ENCODE measurements around the gene TRMT1. TPM values are rescaled to one million over a fixed set of nuclear protein-coding genes. Genes with fewer than 3 reads are reported as not detected.

The TRMT1 gene
- total and polyA plus RNA-seq, 2 of the 8 experiments (the other 6 are each of a cell fraction or from before 2014, with no cell fraction given) = 77.4 to 99.3 TPM

DNA sequence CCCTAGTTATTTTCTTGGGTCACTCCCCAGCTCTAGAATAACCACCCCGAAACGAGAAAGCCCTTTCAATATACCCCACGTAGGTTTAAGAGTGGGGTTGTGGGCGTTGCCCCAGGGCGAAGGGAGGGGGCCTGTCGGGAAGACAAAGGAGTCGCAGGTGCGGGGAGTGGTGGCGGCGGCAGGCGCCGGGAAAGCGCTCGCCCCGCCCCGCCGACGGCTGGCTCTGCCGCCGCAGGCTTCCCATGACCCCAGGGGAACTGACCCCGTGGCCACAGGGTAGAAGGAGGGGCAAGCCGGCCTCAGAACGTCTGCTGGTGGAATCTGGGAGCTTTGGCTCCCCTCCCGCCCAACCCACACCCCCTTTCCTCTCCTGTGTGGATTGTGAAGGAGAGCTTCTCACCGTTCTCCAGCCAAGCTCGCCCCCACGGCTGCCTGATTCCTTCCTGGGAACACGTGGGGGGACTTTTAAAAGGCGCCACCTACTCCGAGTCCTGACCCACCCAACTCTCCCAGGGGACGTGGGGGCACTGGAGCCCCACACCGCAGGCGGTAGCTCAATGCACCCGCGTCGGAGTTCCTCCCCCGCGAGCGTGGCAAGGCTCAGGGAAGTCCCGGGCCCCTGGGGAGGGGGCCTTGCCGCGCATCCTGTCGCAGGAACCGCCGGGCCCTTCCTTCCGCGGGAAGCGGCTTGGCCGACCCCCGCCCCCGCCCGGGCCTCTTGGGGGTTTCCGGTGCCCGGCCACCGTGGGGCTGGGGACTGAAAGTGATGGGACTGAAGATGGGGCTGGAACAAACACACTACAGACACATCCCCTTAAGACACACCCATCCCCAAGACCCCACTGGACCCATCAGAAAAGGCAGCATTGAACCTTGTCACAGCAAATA, 39.2 kb upstream of the TRMT1 start (continued):
- no peak; the same call in 1 of the 2 replicates for TF ChIP-seq CHD2 (IDR thresholded peaks at IDR 0.05; ENCODE audit: low read length)
- TF ChIP-seq POLR2AphosphoS5 (IDR thresholded peaks at IDR 0.05; ENCODE audit: low read depth, low read length) = peak; percentile 70
- TF ChIP-seq ATF3 (IDR thresholded peaks at IDR 0.05; ENCODE audit: insufficient read depth, low read depth, low read length) = no peak
- TF ChIP-seq KDM5A (IDR thresholded peaks at IDR 0.05; ENCODE audit: low read length) = no peak
- TF ChIP-seq MAX (IDR thresholded peaks at IDR 0.05) = 0 out of 2 replicates have a peak, but pooled peaks have one; percentile 16
- TF ChIP-seq RBBP5 (IDR thresholded peaks at IDR 0.05; ENCODE audit: borderline replicate concordance, low read depth, low read length) = 0 out of 2 replicates have a peak, but pooled peaks have one; percentile 4
- no peak for TF ChIP-seq KDM4A (IDR thresholded peaks at IDR 0.05; ENCODE audit: low read depth, low read length, severe bottlenecking)
- TF ChIP-seq GTF2F1 (IDR thresholded peaks at IDR 0.05; ENCODE audit: borderline replicate concordance, low read depth, low read length) = no peak
- TF ChIP-seq TEAD4 (IDR thresholded peaks at IDR 0.05; ENCODE audit: low read depth, low read length) = no peak
- peak; percentile 12 to 63 for TF ChIP-seq POLR2A (IDR thresholded peaks at IDR 0.05; ENCODE audit: control extremely low read depth in 1 of 2, low read depth in 2 of 2, low read length in 2 of 2)
- TF ChIP-seq BACH1 (IDR thresholded peaks at IDR 0.05; ENCODE audit: low read length) = no peak
- 0 out of 3 replicates have a peak, but pooled peaks of 1 of the 2 experiments have one; percentile 18 for TF ChIP-seq EP300 (IDR thresholded peaks at IDR 0.05; ENCODE audit: borderline replicate concordance in 1 of 2, low read depth in 2 of 2, low read length in 2 of 2)
- no peak for TF ChIP-seq RFX5 (IDR thresholded peaks at IDR 0.05; ENCODE audit: borderline replicate concordance, low read depth, low read length)
- TF ChIP-seq JUN (IDR thresholded peaks at IDR 0.05; ENCODE audit: low read depth, low read length) = no peak

Measured in H1 (cell line).